Small intestine (tissue), 7 donors: ENCODE data around the gene SEMA4A. TPM values are rescaled to one million over a fixed set of nuclear protein-coding genes. Genes with fewer than 3 reads are reported as not detected.

Experiments
- DNase-seq, 2 donors: peaks; one replicate each; pipeline versions ENCODE4 v3.0.0 to v3.0.0-alpha.2; 2013
- FAIRE-seq: peaks from 2 replicates; lab custom pipeline; 2012; peaks lifted over from hg19 to GRCh38; lab: Jason Lieb, UNC
- H3K27ac ChIP-seq, 3 donors: one replicate each; pipeline ENCODE4 v1.5.1; 2013; ENCODE audit warnings: low read length in 2 of 3, mild to moderate bottlenecking in 2 of 3, control low read depth in 1 of 3, inconsistent platforms in 1 of 3, low read depth in 1 of 3, moderate library complexity in 1 of 3
- H3K27me3 ChIP-seq, 3 donors: one replicate each; pipeline ENCODE4 v1.6.1; 2013; ENCODE audit warnings: low read length in 3 of 3, inconsistent platforms in 1 of 3; ENCODE audit not compliant: control insufficient read depth in 3 of 3, insufficient read depth in 3 of 3
- H3K36me3 ChIP-seq, 3 donors: one replicate each; pipeline ENCODE4 v1.6.1; 2013; ENCODE audit warnings: low read length in 3 of 3, inconsistent platforms in 1 of 3, low read depth in 1 of 3, mild to moderate bottlenecking in 1 of 3, moderate library complexity in 1 of 3; ENCODE audit not compliant: control insufficient read depth in 3 of 3, insufficient read depth in 2 of 3
- H3K4me1 ChIP-seq, 3 donors: one replicate each; pipeline ENCODE4 v1.6.1; 2013; ENCODE audit warnings: low read length in 2 of 3, inconsistent platforms in 1 of 3, low read depth in 1 of 3, mild to moderate bottlenecking in 1 of 3, moderate library complexity in 1 of 3; ENCODE audit not compliant: control insufficient read depth in 3 of 3, insufficient read depth in 2 of 3
- H3K4me3 ChIP-seq, 3 donors: one replicate each; pipeline ENCODE4 v1.5.1; 2013; ENCODE audit warnings: low read length in 3 of 3, control low read depth in 1 of 3, inconsistent platforms in 1 of 3, low read depth in 1 of 3, mild to moderate bottlenecking in 1 of 3, moderate library complexity in 1 of 3
- H3K9me3 ChIP-seq, 2 donors: one replicate each; pipeline ENCODE4 v1.6.1; 2013; ENCODE audit warnings: low read depth in 1 of 2, low read length in 1 of 2; ENCODE audit not compliant: control insufficient read depth in 2 of 2, insufficient read depth in 1 of 2
- WGBS, 3 donors: extraction: QIAGEN DNeasy Blood & Tissue Kit; methylation state at CpG; one replicate each; pipeline ENCODE4 v1.1.7; 2013; 5-methylcytosine and 5-hydroxymethylcytosine counted together
- polyA plus RNA-seq, 4 donors: library from polyadenylated mRNA; stranded (reverse) in 3 of 4; unstranded in 1 of 4; fragments of 200-250 nt in 3 of 4; fragments of 120-200 nt in 1 of 4; gene quantifications; one replicate each; pipeline versions ENCODE4 v1.2.1 to v1.2.3, GENCODE V29; 2013
- donor health status: healthy with polysubstance abuse.
- donor health status: control.
- donor health status: control.
- donor health status: Bipolar disorder and iron deficiency.
- donor health status: healthy.

The SEMA4A gene
- polyA plus RNA-seq, 4 donors = 0.89 to 7.7 (median 1.8) TPM

- peaks cover 0 to 12% (median 0%) of the 10 kb centered on the region in 3 donors for H3K4me1 ChIP-seq
- H3K9me3 ChIP-seq = no peaks in the 10 kb centered on the region
- no peaks in the 10 kb centered on the region for H3K36me3 ChIP-seq
- no peak overlapping the region for H3K4me3 ChIP-seq
- H3K27me3 ChIP-seq = peaks cover 0 to 19% (median 0%) of the 10 kb centered on the region in 3 donors
- H3K27ac ChIP-seq = peak overlapping the region in 1 of 3 donors; percentile 36
- no peak for FAIRE-seq
- DNase-seq = no peak
- 42 to 62% (median 50%) methylated on average over 18 to 20 of the region's 20 CpGs for WGBS, 3 donors
Observed at GRCh38 chr1:156149374-156150332, 3.7 kb upstream of the SEMA4A start.

GRCh38 chr1:156150333-156151011 is 2.9 kb upstream of the SEMA4A start:
- WGBS, 3 donors = 53 to 68% (median 65%) methylated on average over 9 to 10 of the region's 10 CpGs
- no peak overlapping the region for H3K27ac ChIP-seq
- FAIRE-seq = no peak
- no peaks in the 10 kb centered on the region for H3K9me3 ChIP-seq
- DNase-seq = no peak
- no peaks in the 10 kb centered on the region for H3K36me3 ChIP-seq
- H3K4me1 ChIP-seq = peaks cover 0 to 12% (median 0%) of the 10 kb centered on the region in 3 donors
- no peak overlapping the region for H3K4me3 ChIP-seq
- H3K27me3 ChIP-seq = peaks cover 0 to 22% (median 0%) of the 10 kb centered on the region in 3 donors

- H3K36me3 ChIP-seq = no peaks in the 10 kb centered on the region
- no peak overlapping the region for H3K4me3 ChIP-seq
- H3K9me3 ChIP-seq = no peaks in the 10 kb centered on the region
- H3K27ac ChIP-seq = no peak overlapping the region
- DNase-seq (no peak), FAIRE-seq (no peak)
- 68 to 81% (median 75%) methylated on average over 6 of the region's 6 CpGs for WGBS, 3 donors
- H3K27me3 ChIP-seq = peaks cover 0 to 23% (median 0%) of the 10 kb centered on the region in 3 donors
- peaks cover 0 to 10% (median 0%) of the 10 kb centered on the region in 3 donors for H3K4me1 ChIP-seq
Observed at GRCh38 chr1:156151093-156151688, 2.2 kb upstream of the SEMA4A start.

GRCh38 chr1:156152628-156153027 is 757 bp upstream of the SEMA4A start:
- Histone ChIP-seq H3K27me3 (peaks cover 0 to 23% (median 0%) of the 10 kb centered on the region in 3 donors), H3K9me3 (no peaks in the 10 kb centered on the region), H3K4me1 (no peaks in the 10 kb centered on the region), H3K36me3 (no peaks in the 10 kb centered on the region), H3K27ac (no peak overlapping the region), H3K4me3 (no peak overlapping the region)
- DNase-seq = no peak
- WGBS, 3 donors = 44 to 66% (median 61%) methylated on average over 5 of the region's 5 CpGs
- FAIRE-seq = no peak

GRCh38 chr1:156154317-156154749 is 948 bp downstream of the SEMA4A start:
- Histone ChIP-seq H3K27me3 (peaks cover 0 to 21% (median 0%) of the 10 kb centered on the region in 3 donors), H3K4me3 (no peak overlapping the region), H3K27ac (peak overlapping the region in 1 of 3 donors; percentile 66), H3K4me1 (no peaks in the 10 kb centered on the region), H3K9me3 (no peaks in the 10 kb centered on the region), H3K36me3 (no peaks in the 10 kb centered on the region)
- DNase-seq (no peak), FAIRE-seq (no peak)
- WGBS, 3 donors = 68 to 77% (median 74%) methylated on average over 11 of the region's 11 CpGs

- H3K9me3 ChIP-seq = no peaks in the 10 kb centered on the region
- no peak for FAIRE-seq
- 62 to 86% (median 77%) methylated on average over 12 of the region's 12 CpGs for WGBS, 3 donors
Observed at GRCh38 chr1:156155756-156156510, 2.5 kb downstream of the SEMA4A start.

GRCh38 chr1:156157506-156157905 is 4.1 kb downstream of the SEMA4A start:
- H3K9me3 ChIP-seq = no peaks in the 10 kb centered on the region
- no peak overlapping the region for H3K4me3 ChIP-seq
- no peak for FAIRE-seq
- H3K4me1 ChIP-seq = peaks cover 0 to 19% (median 2%) of the 10 kb centered on the region in 3 donors
- H3K36me3 ChIP-seq = no peaks in the 10 kb centered on the region
- no peak for DNase-seq
- H3K27ac ChIP-seq = peak overlapping the region in 1 of 3 donors; percentile 42
- peaks cover 0 to 4% (median 0%) of the 10 kb centered on the region in 3 donors for H3K27me3 ChIP-seq
- 78 to 87% (median 79%) methylated on average over 3 of the region's 3 CpGs for WGBS, 3 donors

More at GRCh38 chr1:156155756-156156510, 2.5 kb downstream of the SEMA4A start:
- Histone ChIP-seq H3K27me3 (peaks cover 0 to 6% (median 0%) of the 10 kb centered on the region in 3 donors), H3K36me3 (no peaks in the 10 kb centered on the region), H3K4me1 (peaks cover 0 to 7% (median 0%) of the 10 kb centered on the region in 3 donors), H3K27ac (no peak overlapping the region), H3K4me3 (no peak overlapping the region)
- no peak for DNase-seq
